ENCODE measurements around the gene RASL12.

The RASL12 gene

DNA sequence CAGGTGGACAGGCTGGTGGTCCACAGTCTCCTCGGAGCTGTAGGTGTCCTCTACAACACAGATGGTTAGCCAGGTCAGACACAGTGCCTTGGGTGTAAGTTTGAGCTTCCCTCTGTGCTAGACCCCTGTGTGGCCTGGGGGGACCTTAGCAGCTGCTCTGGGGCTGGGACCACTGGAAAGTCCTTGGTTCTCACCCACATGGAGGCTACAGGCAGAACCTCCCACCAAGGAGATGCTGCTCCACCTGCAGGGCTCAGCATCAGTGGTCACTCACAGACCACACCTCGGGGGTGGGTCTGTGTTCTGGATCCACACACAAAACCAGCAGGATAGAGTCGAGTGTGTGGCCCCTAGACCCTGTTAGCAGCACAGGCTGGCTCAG lies 8.4 kb downstream of the RASL12 start:
- DNase-seq (ENCODE audit: low read depth in 2 of 2) = no peak
- H3K4me3 ChIP-seq (replicated peaks in 1 of 2; ENCODE audit: low read depth in 2 of 2, low read length in 2 of 2) = no peak overlapping the region
- TF ChIP-seq, protein P1, sequence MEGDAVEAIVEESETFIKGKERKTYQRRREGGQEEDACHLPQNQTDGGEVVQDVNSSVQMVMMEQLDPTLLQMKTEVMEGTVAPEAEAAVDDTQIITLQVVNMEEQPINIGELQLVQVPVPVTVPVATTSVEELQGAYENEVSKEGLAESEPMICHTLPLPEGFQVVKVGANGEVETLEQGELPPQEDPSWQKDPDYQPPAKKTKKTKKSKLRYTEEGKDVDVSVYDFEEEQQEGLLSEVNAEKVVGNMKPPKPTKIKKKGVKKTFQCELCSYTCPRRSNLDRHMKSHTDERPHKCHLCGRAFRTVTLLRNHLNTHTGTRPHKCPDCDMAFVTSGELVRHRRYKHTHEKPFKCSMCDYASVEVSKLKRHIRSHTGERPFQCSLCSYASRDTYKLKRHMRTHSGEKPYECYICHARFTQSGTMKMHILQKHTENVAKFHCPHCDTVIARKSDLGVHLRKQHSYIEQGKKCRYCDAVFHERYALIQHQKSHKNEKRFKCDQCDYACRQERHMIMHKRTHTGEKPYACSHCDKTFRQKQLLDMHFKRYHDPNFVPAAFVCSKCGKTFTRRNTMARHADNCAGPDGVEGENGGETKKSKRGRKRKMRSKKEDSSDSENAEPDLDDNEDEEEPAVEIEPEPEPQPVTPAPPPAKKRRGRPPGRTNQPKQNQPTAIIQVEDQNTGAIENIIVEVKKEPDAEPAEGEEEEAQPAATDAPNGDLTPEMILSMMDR (IDR thresholded peaks at IDR 0.05; ENCODE audit: low read depth, low read length) = no peak

DNA sequence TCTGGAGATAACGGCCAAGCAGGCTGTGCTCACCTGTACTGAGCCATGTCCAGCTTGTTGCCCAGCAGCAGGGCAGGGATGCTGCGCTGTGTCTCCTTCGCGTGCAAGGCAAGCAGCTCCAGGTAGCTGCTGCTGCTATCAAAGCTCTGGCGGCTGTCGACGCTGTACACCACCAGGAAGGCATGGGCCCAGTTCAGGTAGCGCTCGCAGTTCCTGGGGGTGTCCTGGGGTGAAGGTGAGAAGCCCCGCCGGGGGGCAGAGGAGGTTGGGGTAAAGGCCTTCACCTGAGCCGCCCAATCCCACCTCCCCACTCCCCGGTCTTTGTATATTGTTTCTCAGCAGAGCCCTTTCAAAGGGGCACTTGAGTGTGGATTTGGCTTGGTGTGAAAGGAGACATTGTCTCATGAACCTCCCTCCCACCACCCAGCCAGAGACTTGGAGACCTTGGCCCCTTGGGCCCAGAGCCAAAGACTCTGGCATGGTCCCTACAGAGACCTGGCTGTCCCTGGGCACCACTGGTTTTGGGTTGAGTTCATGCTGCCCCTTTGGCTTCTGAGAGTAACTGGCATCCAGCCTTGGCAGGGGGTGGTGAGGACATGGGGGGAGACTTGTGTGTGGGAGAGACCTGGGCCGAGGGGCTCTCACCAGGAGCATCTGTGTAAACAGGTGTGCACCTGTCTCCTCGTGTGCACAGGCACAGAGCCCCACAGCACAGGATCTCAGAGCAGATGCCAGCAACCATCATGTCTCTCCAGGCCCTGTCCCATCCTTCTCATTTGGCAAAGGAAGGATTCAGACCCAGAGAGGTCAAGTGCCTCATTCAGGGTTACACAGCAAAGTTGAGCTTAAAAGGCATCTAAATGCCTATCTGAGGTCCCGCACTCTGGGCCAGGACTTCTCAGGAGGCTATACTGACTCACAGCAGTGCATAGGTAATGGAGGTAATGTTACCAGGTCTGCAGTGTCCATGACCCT lies 9.1 kb downstream of the RASL12 start:
- H3K4me3 ChIP-seq (replicated peaks in 1 of 2; ENCODE audit: low read depth in 2 of 2, low read length in 2 of 2) = no peak overlapping the region
- DNase-seq (ENCODE audit: low read depth in 2 of 2) = no peak
- TF ChIP-seq, protein P1 (IDR thresholded peaks at IDR 0.05; ENCODE audit: low read depth, low read length) = no peak

DNA sequence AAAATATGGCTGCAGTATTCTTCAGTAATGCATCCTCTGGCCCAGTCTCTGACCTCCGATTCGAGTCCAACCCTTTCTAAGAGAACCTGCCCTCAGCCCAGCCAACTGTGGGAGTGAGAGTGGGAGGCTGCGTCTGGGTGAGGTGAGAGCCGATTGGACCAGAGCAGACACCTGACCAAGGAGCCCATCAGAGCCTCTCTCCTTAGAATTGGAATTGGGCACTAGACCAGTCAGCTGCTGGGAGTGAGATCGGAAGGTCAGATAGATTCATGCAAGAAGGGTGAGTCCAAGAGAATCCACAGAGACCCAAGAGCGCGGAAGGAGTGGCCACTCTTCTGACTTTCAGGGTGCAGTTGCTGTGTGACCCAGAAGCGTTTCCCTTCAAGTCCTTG lies 10.2 kb downstream of the RASL12 start:
- H3K4me3 ChIP-seq (replicated peaks in 1 of 2; ENCODE audit: low read depth in 2 of 2, low read length in 2 of 2) = no peak overlapping the region
- TF ChIP-seq, protein P1 (IDR thresholded peaks at IDR 0.05; ENCODE audit: low read depth, low read length) = no peak
- no peak for DNase-seq (ENCODE audit: low read depth in 2 of 2)

DNA sequence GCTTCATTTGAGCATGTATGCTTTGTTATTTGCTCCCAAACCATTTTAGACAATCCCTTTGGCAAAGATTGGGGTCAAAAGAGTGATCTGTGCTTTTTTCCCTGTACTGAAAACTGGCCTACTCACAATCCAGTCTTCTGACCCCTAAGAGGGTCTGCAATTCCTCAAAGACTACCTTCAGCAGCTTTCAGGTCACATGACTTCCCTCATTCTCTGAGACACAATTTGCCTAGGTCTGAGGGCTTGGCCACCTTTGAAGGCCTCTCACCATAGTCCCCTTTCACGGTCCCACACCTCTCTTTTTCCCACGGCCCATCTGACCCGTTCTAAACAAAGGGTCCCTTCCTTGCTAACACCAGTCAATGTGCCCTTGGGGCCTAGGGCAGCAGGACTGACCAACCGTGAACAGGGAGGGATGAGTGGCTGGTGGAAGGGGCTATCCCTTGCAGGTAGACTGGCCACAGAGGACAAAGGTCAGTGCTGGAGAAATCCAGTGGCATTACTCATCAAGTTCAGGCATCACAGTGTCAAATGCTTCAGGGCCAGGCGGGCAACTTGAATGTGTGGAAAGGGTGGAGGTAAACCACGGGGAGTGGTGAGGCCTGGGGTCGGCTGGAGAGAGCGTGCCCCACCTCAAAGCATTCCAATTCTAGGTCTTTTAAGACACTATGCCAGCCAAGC lies 10.8 kb downstream of the RASL12 start:
- peak in 1 of 2 donors; percentile 35 for DNase-seq (ENCODE audit: low read depth in 2 of 2)
- H3K4me3 ChIP-seq (replicated peaks in 1 of 2; ENCODE audit: low read depth in 2 of 2, low read length in 2 of 2) = no peak overlapping the region
- TF ChIP-seq, protein P1 (IDR thresholded peaks at IDR 0.05; ENCODE audit: low read depth, low read length) = no peak

DNA sequence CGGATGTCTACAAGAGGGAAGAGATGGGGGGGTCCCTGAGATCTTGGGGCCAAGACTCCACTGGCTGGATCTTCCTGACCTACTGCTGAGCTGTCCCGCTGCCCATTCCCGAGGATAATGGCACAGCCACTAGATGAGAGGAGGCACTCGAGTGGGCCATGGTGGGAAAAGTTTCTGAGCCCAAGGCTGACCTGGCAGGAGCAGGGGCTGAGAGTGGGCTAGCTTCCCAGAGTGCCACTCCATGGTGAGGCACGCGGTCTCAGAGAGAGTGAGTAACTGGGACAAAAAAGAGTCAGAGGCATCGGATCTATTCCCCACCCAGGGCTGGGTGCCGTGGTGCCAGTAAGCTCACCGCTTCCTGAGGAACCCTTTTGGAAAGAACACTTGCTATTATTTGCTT lies 11.7 kb downstream of the RASL12 start:
- TF ChIP-seq, protein P1 (IDR thresholded peaks at IDR 0.05; ENCODE audit: low read depth, low read length) = no peak
- H3K4me3 ChIP-seq (replicated peaks in 1 of 2; ENCODE audit: low read depth in 2 of 2, low read length in 2 of 2) = no peak overlapping the region
- DNase-seq (ENCODE audit: low read depth in 2 of 2) = no peak

DNA sequence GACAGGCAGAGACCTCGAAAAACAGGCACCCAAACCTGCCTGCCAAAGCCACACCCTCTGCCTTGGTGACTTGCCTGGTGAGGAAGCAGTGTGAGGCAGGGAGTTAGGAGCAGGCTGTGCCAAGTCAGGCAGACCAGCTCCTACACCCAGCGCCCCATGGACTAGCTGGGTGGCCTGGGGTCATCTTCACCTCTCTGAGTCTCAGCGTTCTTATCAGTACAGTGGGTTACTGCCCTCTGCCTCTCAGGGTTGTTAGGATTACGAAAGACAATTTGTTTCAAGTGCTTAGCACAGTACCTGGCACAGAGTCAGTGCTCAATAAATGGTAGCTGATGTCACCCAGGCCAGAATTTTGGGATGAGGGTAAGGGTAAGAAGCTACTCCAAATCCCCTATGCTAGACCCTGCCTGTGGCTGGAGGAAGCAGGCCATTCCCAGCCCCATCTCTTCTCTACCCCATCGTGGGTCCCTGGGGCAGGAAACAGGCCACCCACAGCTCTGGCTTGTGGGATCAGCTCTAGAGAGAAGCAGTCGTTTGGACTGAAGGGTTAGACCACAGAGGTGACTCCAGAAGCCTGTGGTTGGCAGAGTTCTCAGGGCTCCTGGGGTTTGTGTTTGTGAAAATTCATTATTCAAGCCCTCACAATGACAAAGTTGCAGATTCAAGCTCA lies 12.5 kb downstream of the RASL12 start:
- no peak overlapping the region for H3K4me3 ChIP-seq (replicated peaks in 1 of 2; ENCODE audit: low read depth in 2 of 2, low read length in 2 of 2)
- TF ChIP-seq, protein P1 (IDR thresholded peaks at IDR 0.05; ENCODE audit: low read depth, low read length) = no peak
- no peak for DNase-seq (ENCODE audit: low read depth in 2 of 2)

All from cardiac fibroblast (primary cell).